ENCODE measurements around the gene ADGRG6. TPM values are rescaled to one million over a fixed set of nuclear protein-coding genes. Genes with fewer than 3 reads are reported as not detected.

The ADGRG6 gene
- total and polyA plus RNA-seq, 9 donors: 1.6 to 10.6 (median 3.0) TPM

DNA sequence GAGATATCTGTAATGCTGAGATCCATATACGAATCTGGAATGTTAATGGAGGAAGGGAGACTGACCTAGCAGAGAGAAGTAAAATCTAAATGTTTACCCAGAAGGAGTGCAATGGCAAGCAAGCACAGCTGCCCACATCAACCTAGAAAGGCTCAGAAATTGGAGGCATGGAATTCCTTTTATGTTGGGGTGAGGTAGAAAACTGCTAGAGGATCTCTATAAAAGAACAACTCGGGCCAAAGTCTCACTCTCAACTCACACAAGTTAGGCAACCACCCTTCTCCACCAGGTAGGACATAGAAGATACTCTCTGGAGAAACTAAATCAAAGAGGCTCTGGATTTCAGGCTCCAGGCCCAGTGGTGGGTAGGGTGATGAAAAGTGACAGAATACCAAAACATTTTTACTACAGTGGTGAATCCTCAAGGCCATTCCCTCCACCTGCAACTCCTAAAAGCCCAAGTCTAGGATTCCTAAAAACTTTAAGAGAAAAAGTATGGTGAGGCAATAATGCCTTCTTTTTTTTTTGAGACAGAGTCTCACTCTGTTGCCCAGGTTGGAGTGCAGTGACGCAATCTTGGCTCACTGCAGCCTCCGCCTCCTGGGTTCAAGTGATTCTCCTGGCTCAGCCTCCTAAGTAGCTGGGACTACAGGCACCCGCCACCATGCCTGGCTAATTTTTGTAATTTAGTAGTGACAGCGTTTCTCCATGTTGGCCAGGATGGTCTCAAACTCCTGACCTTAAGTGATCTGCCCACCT lies 9.5 kb upstream of the ADGRG6 start:
- WGBS, 3 donors: 76 to 83% (median 77%) methylated on average over 6 of the region's 6 CpGs
- H3K9me3 ChIP-seq: no peaks in the 10 kb centered on the region
- no peaks in the 10 kb centered on the region for H3K36me3 ChIP-seq
- DNase-seq: no peak
- intact Hi-C loops (cut with DNase I): no loop called here
- no peak overlapping the region for H3K27ac ChIP-seq
- no peaks in the 10 kb centered on the region for H3K4me1 ChIP-seq (ENCODE audit: insufficient read depth)
- no peak overlapping the region for H3K4me3 ChIP-seq
- no peaks in the 10 kb centered on the region for H3K27me3 ChIP-seq
- TF ChIP-seq, protein P1, sequence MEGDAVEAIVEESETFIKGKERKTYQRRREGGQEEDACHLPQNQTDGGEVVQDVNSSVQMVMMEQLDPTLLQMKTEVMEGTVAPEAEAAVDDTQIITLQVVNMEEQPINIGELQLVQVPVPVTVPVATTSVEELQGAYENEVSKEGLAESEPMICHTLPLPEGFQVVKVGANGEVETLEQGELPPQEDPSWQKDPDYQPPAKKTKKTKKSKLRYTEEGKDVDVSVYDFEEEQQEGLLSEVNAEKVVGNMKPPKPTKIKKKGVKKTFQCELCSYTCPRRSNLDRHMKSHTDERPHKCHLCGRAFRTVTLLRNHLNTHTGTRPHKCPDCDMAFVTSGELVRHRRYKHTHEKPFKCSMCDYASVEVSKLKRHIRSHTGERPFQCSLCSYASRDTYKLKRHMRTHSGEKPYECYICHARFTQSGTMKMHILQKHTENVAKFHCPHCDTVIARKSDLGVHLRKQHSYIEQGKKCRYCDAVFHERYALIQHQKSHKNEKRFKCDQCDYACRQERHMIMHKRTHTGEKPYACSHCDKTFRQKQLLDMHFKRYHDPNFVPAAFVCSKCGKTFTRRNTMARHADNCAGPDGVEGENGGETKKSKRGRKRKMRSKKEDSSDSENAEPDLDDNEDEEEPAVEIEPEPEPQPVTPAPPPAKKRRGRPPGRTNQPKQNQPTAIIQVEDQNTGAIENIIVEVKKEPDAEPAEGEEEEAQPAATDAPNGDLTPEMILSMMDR (IDR thresholded peaks at IDR 0.05): no peak
- TF ChIP-seq POLR2A (IDR thresholded peaks at IDR 0.05) (no peak), EP300 (IDR thresholded peaks at IDR 0.05) (no peak)

GRCh38 chr6:142293121-142293520 lies 8.7 kb upstream of the ADGRG6 start:
- Histone ChIP-seq H3K36me3 (no peaks in the 10 kb centered on the region), H3K27me3 (no peaks in the 10 kb centered on the region), H3K27ac (no peak overlapping the region), H3K9me3 (no peaks in the 10 kb centered on the region), H3K4me3 (no peak overlapping the region), H3K4me1 (ENCODE audit: insufficient read depth) (no peaks in the 10 kb centered on the region)
- WGBS, 3 donors: 88 to 98% (median 88%) methylated on average over 2 of the region's 2 CpGs
- DNase-seq: no peak
- intact Hi-C loops (cut with DNase I): no loop called here
- TF ChIP-seq POLR2A (IDR thresholded peaks at IDR 0.05): no peak
- no peak for TF ChIP-seq EP300 (IDR thresholded peaks at IDR 0.05)
- TF ChIP-seq, protein P1 (IDR thresholded peaks at IDR 0.05): no peak

GRCh38 chr6:142294679-142295078 lies 7.1 kb upstream of the ADGRG6 start:
- intact Hi-C loops (cut with DNase I): no loop called here
- Histone ChIP-seq H3K36me3 (no peaks in the 10 kb centered on the region), H3K4me1 (ENCODE audit: insufficient read depth) (no peaks in the 10 kb centered on the region), H3K27me3 (no peaks in the 10 kb centered on the region), H3K9me3 (no peaks in the 10 kb centered on the region), H3K27ac (no peak overlapping the region), H3K4me3 (no peak overlapping the region)
- no peak for DNase-seq
- WGBS, 3 donors: 83 to 94% (median 90%) methylated on average over 1 of the region's 1 CpG
- TF ChIP-seq EP300 (IDR thresholded peaks at IDR 0.05) (no peak), POLR2A (IDR thresholded peaks at IDR 0.05) (no peak)
- TF ChIP-seq, protein P1 (IDR thresholded peaks at IDR 0.05): no peak

GRCh38 chr6:142296975-142297604 lies 4.7 kb upstream of the ADGRG6 start:
- WGBS, 3 donors: 81 to 88% (median 85%) methylated on average over 2 of the region's 2 CpGs
- no peak overlapping the region for H3K4me3 ChIP-seq
- intact Hi-C loops (cut with DNase I): no loop called here

More at GRCh38 chr6:142296975-142297604, 4.7 kb upstream of the ADGRG6 start:
- no peak for DNase-seq
- Histone ChIP-seq H3K4me1 (ENCODE audit: insufficient read depth) (no peaks in the 10 kb centered on the region), H3K27ac (no peak overlapping the region), H3K27me3 (no peaks in the 10 kb centered on the region), H3K9me3 (no peaks in the 10 kb centered on the region), H3K36me3 (no peaks in the 10 kb centered on the region)
- no peak for TF ChIP-seq EP300 (IDR thresholded peaks at IDR 0.05)
- TF ChIP-seq, protein P1 (IDR thresholded peaks at IDR 0.05): no peak
- TF ChIP-seq POLR2A (IDR thresholded peaks at IDR 0.05): no peak

All from ovary (tissue), 9 donors.